Measurements from ENCODE around the gene ZFHX3. TPM values are rescaled to one million over a fixed set of nuclear protein-coding genes. Genes with fewer than 3 reads are reported as not detected.

Gene ZFHX3
- total RNA-seq, 2 donors from 2014 or later = 57.7 to 70.1 TPM

DNA sequence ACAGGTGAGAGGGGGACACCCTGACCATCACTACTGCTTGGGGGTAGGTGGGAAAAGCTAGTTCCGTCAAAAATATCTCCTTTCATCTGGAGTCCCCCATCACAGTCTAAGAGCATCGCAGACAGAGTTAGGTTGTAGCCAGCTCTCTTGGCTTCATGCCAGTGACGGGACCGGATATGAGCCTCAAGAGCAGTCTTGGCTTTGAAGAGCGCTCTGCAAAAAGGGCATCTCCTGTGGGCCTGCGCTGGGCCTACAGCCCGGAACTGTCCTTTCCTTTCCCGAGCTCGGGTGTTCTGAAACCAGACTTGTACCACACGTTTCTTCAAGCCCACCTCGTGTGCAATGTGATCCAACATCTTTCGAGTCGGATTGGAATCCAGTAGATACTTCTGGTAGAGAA lies 253.6 kb downstream of the ZFHX3 start:
- TF ChIP-seq, protein P1, sequence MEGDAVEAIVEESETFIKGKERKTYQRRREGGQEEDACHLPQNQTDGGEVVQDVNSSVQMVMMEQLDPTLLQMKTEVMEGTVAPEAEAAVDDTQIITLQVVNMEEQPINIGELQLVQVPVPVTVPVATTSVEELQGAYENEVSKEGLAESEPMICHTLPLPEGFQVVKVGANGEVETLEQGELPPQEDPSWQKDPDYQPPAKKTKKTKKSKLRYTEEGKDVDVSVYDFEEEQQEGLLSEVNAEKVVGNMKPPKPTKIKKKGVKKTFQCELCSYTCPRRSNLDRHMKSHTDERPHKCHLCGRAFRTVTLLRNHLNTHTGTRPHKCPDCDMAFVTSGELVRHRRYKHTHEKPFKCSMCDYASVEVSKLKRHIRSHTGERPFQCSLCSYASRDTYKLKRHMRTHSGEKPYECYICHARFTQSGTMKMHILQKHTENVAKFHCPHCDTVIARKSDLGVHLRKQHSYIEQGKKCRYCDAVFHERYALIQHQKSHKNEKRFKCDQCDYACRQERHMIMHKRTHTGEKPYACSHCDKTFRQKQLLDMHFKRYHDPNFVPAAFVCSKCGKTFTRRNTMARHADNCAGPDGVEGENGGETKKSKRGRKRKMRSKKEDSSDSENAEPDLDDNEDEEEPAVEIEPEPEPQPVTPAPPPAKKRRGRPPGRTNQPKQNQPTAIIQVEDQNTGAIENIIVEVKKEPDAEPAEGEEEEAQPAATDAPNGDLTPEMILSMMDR (IDR thresholded peaks at IDR 0.05) = no peak
- Histone ChIP-seq H3K4me3 (no peak overlapping the region), H3K27me3 (replicated peaks; ENCODE audit: insufficient read depth) (no peaks in the 10 kb centered on the region), H3K27ac (no peak overlapping the region), H3K36me3 (peaks cover 66% of the 10 kb centered on the region), H3K4me1 (ENCODE audit: control insufficient read depth in 1 of 2, low read depth in 2 of 2) (peaks cover under 1 to 5% of the 10 kb centered on the region in 2 donors), H3K9me3 (no peaks in the 10 kb centered on the region)
- DNase-seq (ENCODE audit: low spot score) (no peak), ATAC-seq (ENCODE audit: insufficient number of reproducible peaks, low FRiP score, low read depth) (no peak)

GRCh38 chr16:72793716-72794115 lies 254.2 kb downstream of the ZFHX3 start:
- H3K4me3 ChIP-seq = no peak overlapping the region
- TF ChIP-seq, protein P1 (IDR thresholded peaks at IDR 0.05) = no peak
- no peak overlapping the region for H3K27ac ChIP-seq
- H3K4me1 ChIP-seq (ENCODE audit: control insufficient read depth in 1 of 2, low read depth in 2 of 2) = peaks cover 4 to 11% of the 10 kb centered on the region in 2 donors
- no peak for DNase-seq (ENCODE audit: low spot score)
- ATAC-seq (ENCODE audit: insufficient number of reproducible peaks, low FRiP score, low read depth) = no peak
- no peaks in the 10 kb centered on the region for H3K9me3 ChIP-seq
- H3K36me3 ChIP-seq = peaks cover 61% of the 10 kb centered on the region
- H3K27me3 ChIP-seq (replicated peaks; ENCODE audit: insufficient read depth) = no peaks in the 10 kb centered on the region

DNA sequence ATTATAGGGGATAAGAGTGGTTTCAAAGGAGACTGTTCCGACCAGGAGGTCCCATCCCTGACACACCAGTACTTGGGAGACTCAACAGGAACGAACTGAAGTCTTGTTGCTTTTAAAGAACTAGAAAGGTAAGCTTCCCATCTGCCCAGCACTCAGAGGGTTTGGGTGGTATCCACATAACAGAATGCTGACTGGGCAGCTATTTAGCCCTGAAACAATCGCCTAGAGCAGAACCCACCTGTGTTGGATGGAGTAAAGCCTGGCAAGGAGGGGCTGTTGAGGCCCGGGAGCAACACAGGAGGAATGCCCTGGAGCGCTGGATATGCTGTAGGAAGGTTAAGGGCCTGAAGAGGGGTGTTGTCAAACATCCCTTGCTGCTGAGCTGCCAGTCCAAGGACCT lies 254.9 kb downstream of the ZFHX3 start:
- no peak for ATAC-seq (ENCODE audit: insufficient number of reproducible peaks, low FRiP score, low read depth)
- TF ChIP-seq, protein P1 (IDR thresholded peaks at IDR 0.05) = no peak
- no peak for DNase-seq (ENCODE audit: low spot score)
- H3K4me1 ChIP-seq (ENCODE audit: control insufficient read depth in 1 of 2, low read depth in 2 of 2) = peaks cover 8 to 18% of the 10 kb centered on the region in 2 donors
- H3K27me3 ChIP-seq (replicated peaks; ENCODE audit: insufficient read depth) = no peaks in the 10 kb centered on the region
- H3K9me3 ChIP-seq = no peaks in the 10 kb centered on the region
- H3K4me3 ChIP-seq = no peak overlapping the region
- H3K27ac ChIP-seq = no peak overlapping the region
- H3K36me3 ChIP-seq = peaks cover 54% of the 10 kb centered on the region

DNA sequence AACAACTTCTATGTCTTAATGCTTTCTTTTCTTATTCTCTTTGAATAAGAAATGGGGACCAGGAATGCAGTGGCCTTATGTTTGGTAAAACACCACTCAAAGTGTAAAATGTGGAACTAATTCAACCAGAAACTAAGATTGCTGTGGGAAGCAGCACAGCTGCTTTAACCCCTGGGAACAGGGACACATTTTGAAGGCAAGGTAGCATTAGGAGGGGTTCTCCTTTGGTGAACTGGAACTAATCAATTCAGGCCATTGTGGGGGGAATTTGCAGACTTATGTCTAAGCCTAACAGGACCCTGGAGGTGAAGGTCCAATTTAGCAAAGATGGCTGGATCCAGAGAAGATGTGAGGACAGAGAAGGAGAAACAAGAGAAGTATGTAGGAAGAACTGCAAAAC lies 256.1 kb downstream of the ZFHX3 start:
- no peak for ATAC-seq (ENCODE audit: insufficient number of reproducible peaks, low FRiP score, low read depth)
- peaks cover 8 to 20% of the 10 kb centered on the region in 2 donors for H3K4me1 ChIP-seq (ENCODE audit: control insufficient read depth in 1 of 2, low read depth in 2 of 2)
- H3K4me3 ChIP-seq = no peak overlapping the region
- H3K9me3 ChIP-seq = no peaks in the 10 kb centered on the region
- TF ChIP-seq, protein P1 (IDR thresholded peaks at IDR 0.05) = no peak
- H3K27ac ChIP-seq = no peak overlapping the region
- H3K27me3 ChIP-seq (replicated peaks; ENCODE audit: insufficient read depth) = no peaks in the 10 kb centered on the region
- DNase-seq (ENCODE audit: low spot score) = no peak
- H3K36me3 ChIP-seq = peaks cover 42% of the 10 kb centered on the region

GRCh38 chr16:72789921-72790320 lies 258.0 kb downstream of the ZFHX3 start:
- Histone ChIP-seq H3K27ac (peak overlapping the region in 1 of 2 donors; percentile 30), H3K4me1 (ENCODE audit: control insufficient read depth in 1 of 2, low read depth in 2 of 2) (peaks cover 19 to 34% of the 10 kb centered on the region in 2 donors), H3K36me3 (peaks cover 28% of the 10 kb centered on the region), H3K4me3 (no peak overlapping the region), H3K27me3 (replicated peaks; ENCODE audit: insufficient read depth) (no peaks in the 10 kb centered on the region), H3K9me3 (no peaks in the 10 kb centered on the region)
- TF ChIP-seq, protein P1 (IDR thresholded peaks at IDR 0.05) = no peak
- ATAC-seq (ENCODE audit: insufficient number of reproducible peaks, low FRiP score, low read depth) (no peak), DNase-seq (ENCODE audit: low spot score) (no peak)
